Upper lobe of left lung (tissue), 4 donors: Measurements from ENCODE around the gene PTPN13.

ENCODE experiments used
- CTCF ChIP-seq, 6 experiments: fragments of 450-650 bp in 4 of 6; fragments of 200-600 bp in 2 of 6; sonication (generic) in 2 of 6; IDR thresholded peaks; one replicate each; pipeline ENCODE4 v1.5.1; 2016 to 2019; ENCODE audit warnings: antibody characterized with exemption in 6 of 6
- POLR2A ChIP-seq, 4 donors: fragments of 450-650 bp; IDR thresholded peaks; one replicate each; pipeline ENCODE4 v1.5.1; 2016 to 2017; ENCODE audit warnings: antibody characterized with exemption in 4 of 4, mild to moderate bottlenecking in 2 of 4

- no peak for TF ChIP-seq POLR2A (IDR thresholded peaks at IDR 0.05)
- TF ChIP-seq CTCF (IDR thresholded peaks at IDR 0.05), result no peak
Observed at GRCh38 chr4:86744570-86744969, 150.5 kb downstream of the PTPN13 start.
